SK-N-SH (cell line): ENCODE data around the gene POM121L2. TPM values are rescaled to one million over a fixed set of nuclear protein-coding genes. Genes with fewer than 3 reads are reported as not detected.

ENCODE experiments used
- CTCF ChIA-PET: fragments of 300-600, 350-600 bp; formaldehyde crosslinking; extraction: SDS; loops from one replicate; lab custom pipeline; 2021; lab: Yijun Ruan, JAX
- POLR2A ChIA-PET: fragments of 350-600 bp; sonication (Branson Sonifier 250); formaldehyde crosslinking; extraction: SDS; loops from one replicate; lab custom pipeline; 2020; ENCODE audit warnings: antibody characterized with exemption, inconsistent platforms; lab: Yijun Ruan, JAX
- DNase-seq: peaks from one replicate; pipeline ENCODE4 v3.0.0; 2012
- H2AFZ ChIP-seq: fragments of 200-600 bp; sonication (generic); 2 replicates; pipeline ENCODE4 v1.8.1; 2016; ENCODE audit warnings: antibody characterized with exemption, mild to moderate bottlenecking, low read depth
- H3F3A ChIP-seq: fragments of 200-600 bp; sonication (generic); replicated peaks from 2 replicates; pipeline ENCODE3; 2016; ENCODE audit warnings: antibody characterized with exemption, mild to moderate bottlenecking; ENCODE audit not compliant: insufficient read depth
- H3K27ac ChIP-seq, 2 experiments: fragments of 200-500 bp in 1 of 2; fragments of 200-600 bp in 1 of 2; sonication (Bioruptor generic) in 1 of 2; sonication (generic), shearing (Covaris generic) in 1 of 2; 2 replicates each; pipeline versions ENCODE4 v1.5.1 to v1.6.1; 2014 to 2016; ENCODE audit warnings: low read depth in 2 of 2, inconsistent platforms in 1 of 2, low read length in 1 of 2, mild to moderate bottlenecking in 1 of 2, mixed read lengths in 1 of 2
- H3K27me3 ChIP-seq: fragments of 200-600 bp; sonication (generic), shearing (Covaris generic); 2 replicates; pipeline ENCODE4 v1.6.1; 2016; ENCODE audit warnings: mixed run types; ENCODE audit not compliant: insufficient read depth
- H3K36me3 ChIP-seq, 2 experiments: fragments of 200-500 bp in 1 of 2; fragments of 200-600 bp in 1 of 2; sonication (Bioruptor generic) in 1 of 2; sonication (generic) in 1 of 2; replicated peaks in 1 of 2; 2 replicates each; pipeline versions ENCODE3 to v1.5.1; 2014 to 2016; ENCODE audit warnings: low read length in 1 of 2, mild to moderate bottlenecking in 1 of 2; ENCODE audit not compliant: insufficient read depth in 2 of 2, control insufficient read depth in 1 of 2
- H3K4me1 ChIP-seq, 2 experiments: fragments of 200-500 bp in 1 of 2; fragments of 200-600 bp in 1 of 2; sonication (Bioruptor generic) in 1 of 2; sonication (generic), shearing (Covaris generic) in 1 of 2; 2 replicates each; pipeline versions ENCODE4 v1.5.1 to v1.6.1; 2014 to 2016; ENCODE audit warnings: low read depth in 1 of 2, low read length in 1 of 2, mixed run types in 1 of 2; ENCODE audit not compliant: insufficient read depth in 2 of 2, control insufficient read depth in 1 of 2
- H3K4me2 ChIP-seq: fragments of 200-600 bp; sonication (generic), shearing (Covaris generic); 2 replicates; pipeline ENCODE4 v1.6.1; 2017; ENCODE audit warnings: mixed run types
- H3K4me3 ChIP-seq, 2 experiments: fragments of 200-500 bp in 1 of 2; fragments of 200-600 bp in 1 of 2; sonication (Bioruptor generic) in 1 of 2; sonication (generic), shearing (Covaris generic) in 1 of 2; 2 replicates each; pipeline versions ENCODE4 v1.5.1 to v1.8.1; 2014 to 2016; ENCODE audit warnings: low read depth in 2 of 2, inconsistent platforms in 1 of 2, low read length in 1 of 2, mild to moderate bottlenecking in 1 of 2, mixed read lengths in 1 of 2, moderate library complexity in 1 of 2
- H3K79me2 ChIP-seq: fragments of 200-600 bp; sonication (generic); 2 replicates; pipeline ENCODE4 v1.8.1; 2017; ENCODE audit warnings: mild to moderate bottlenecking; ENCODE audit not compliant: insufficient read depth
- H3K9ac ChIP-seq: fragments of 200-600 bp; sonication (generic); 2 replicates; pipeline ENCODE4 v1.6.1; 2017; ENCODE audit warnings: mixed run types
- H3K9me2 ChIP-seq: fragments of 200-600 bp; sonication (generic); 2 replicates; pipeline ENCODE4 v1.6.1; 2017; ENCODE audit warnings: mixed run types
- H3K9me3 ChIP-seq: fragments of 200-600 bp; sonication (generic); 2 replicates; pipeline ENCODE4 v1.6.1; 2017; ENCODE audit warnings: mixed run types, mild to moderate bottlenecking, moderate library complexity
- H4K20me1 ChIP-seq: fragments of 200-600 bp; sonication (generic); 2 replicates; pipeline ENCODE4 v1.6.1; 2017; ENCODE audit warnings: mild to moderate bottlenecking, mixed run types; ENCODE audit not compliant: insufficient read depth
- FOXJ3 ChIP-seq: sonication (generic); formaldehyde crosslinking; IDR thresholded peaks from 2 replicates; pipeline ENCODE4 v1.5.1; 2020; ENCODE audit warnings: mild to moderate bottlenecking, missing genetic modification reagents
- FOXM1 ChIP-seq: IDR thresholded peaks from 2 replicates; pipeline ENCODE4 v1.4.0; 2012; ENCODE audit warnings: low read depth, mild to moderate bottlenecking
- RAD21 ChIP-seq: IDR thresholded peaks from 2 replicates; pipeline ENCODE4 v1.6.1; 2012; ENCODE audit warnings: mild to moderate bottlenecking, low read length
- RCOR1 ChIP-seq: fragments of 150-350 bp; IDR thresholded peaks from 2 replicates; pipeline ENCODE4 v1.6.1; 2017; ENCODE audit warnings: antibody characterized with exemption, low read length
- RXRA ChIP-seq: IDR thresholded peaks from 2 replicates; pipeline ENCODE4 v1.4.0; 2012; ENCODE audit warnings: low read depth, mild to moderate bottlenecking, borderline replicate concordance
- SMC3 ChIP-seq: IDR thresholded peaks from 2 replicates; pipeline ENCODE4 v1.6.1; 2012; ENCODE audit warnings: low read depth, low read length, improper control_type of control experiment
- TAF1 ChIP-seq: IDR thresholded peaks from 2 replicates; pipeline ENCODE4 v1.6.1; 2012; ENCODE audit warnings: low read depth, mild to moderate bottlenecking, low read length, moderate library complexity, borderline replicate concordance
- TCF12 ChIP-seq: IDR thresholded peaks from 2 replicates; pipeline ENCODE4 v1.4.0; 2012
- YY1 ChIP-seq: IDR thresholded peaks from 2 replicates; pipeline ENCODE4 v1.4.0; 2012; ENCODE audit warnings: low read depth, mild to moderate bottlenecking
- WGBS: methylation state at CpG from one replicate; pipeline ENCODE4 v1.1.6; 2017; ENCODE audit warnings: low lambda C conversion rate; 5-methylcytosine and 5-hydroxymethylcytosine counted together
- polyA plus RNA-seq, 3 experiments: library from polyadenylated mRNA; depleted of rRNA; stranded (reverse); fragments of >200 nt; gene quantifications; 2 replicates each; pipeline ENCODE4 v1.2.3, GENCODE V29; 2012
- TF ChIP-seq, protein P1 (sequence below): IDR thresholded peaks from 2 replicates; pipeline ENCODE4 v1.4.0; 2012; ENCODE audit warnings: low read depth, borderline replicate concordance
- TF ChIP-seq, protein P2 (sequence below): IDR thresholded peaks from 2 replicates; pipeline ENCODE4 v1.4.0; 2012; ENCODE audit warnings: low read depth, borderline replicate concordance
- TF ChIP-seq, protein P3 (sequence below): IDR thresholded peaks from 2 replicates; pipeline ENCODE4; 2012
- TF ChIP-seq, protein P4 (sequence below): IDR thresholded peaks from 2 replicates; pipeline ENCODE4 v1.4.0; 2012; ENCODE audit warnings: low read depth
- TF ChIP-seq, protein P5 (sequence below): fragments of 150-350 bp; IDR thresholded peaks from 2 replicates; pipeline ENCODE4 v1.6.1; 2016; ENCODE audit warnings: mild to moderate bottlenecking, low read depth, low read length

The POM121L2 gene
- polyA plus RNA-seq, 1 of the 3 experiments (the other 2 are of a cell fraction) = not detected

DNA sequence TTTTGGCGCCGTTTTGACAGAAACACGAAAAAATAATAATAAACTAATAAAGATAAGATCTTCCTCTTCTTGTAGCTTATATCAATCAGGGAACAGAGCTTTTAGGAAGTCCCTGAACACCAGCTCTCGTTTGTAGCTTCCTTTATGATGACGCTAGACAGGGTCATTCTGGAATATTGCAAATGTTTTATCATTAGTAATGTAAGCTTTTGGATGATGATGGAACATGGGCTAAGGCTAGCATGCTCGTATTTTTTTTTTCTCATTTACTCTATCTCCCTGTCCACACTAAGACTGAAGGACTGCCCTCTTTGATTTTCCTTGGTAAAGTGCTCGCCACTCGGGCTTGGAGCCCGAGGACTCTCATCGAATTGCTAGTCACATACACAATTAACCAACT lies 22.1 kb upstream of the POM121L2 start:
- Histone ChIP-seq H3K4me1 (peaks cover 0 to 3% of the 10 kb centered on the region in 2 experiments; a peak in 1 of 4 replicates), H3K9me2 (no peaks in the 10 kb centered on the region)
- TF ChIP-seq FOXJ3 (CRISPR knock-in tag) (no peak), RCOR1 (no peak), RXRA (no peak), TAF1 (no peak), FOXM1 (no peak), SMC3 (no peak), RAD21 (no peak), YY1 (no peak), TCF12 (no peak)
- TF ChIP-seq, protein P1, sequence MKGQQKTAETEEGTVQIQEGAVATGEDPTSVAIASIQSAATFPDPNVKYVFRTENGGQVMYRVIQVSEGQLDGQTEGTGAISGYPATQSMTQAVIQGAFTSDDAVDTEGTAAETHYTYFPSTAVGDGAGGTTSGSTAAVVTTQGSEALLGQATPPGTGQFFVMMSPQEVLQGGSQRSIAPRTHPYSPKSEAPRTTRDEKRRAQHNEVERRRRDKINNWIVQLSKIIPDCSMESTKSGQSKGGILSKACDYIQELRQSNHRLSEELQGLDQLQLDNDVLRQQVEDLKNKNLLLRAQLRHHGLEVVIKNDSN = no peak
- TF ChIP-seq, protein P2, sequence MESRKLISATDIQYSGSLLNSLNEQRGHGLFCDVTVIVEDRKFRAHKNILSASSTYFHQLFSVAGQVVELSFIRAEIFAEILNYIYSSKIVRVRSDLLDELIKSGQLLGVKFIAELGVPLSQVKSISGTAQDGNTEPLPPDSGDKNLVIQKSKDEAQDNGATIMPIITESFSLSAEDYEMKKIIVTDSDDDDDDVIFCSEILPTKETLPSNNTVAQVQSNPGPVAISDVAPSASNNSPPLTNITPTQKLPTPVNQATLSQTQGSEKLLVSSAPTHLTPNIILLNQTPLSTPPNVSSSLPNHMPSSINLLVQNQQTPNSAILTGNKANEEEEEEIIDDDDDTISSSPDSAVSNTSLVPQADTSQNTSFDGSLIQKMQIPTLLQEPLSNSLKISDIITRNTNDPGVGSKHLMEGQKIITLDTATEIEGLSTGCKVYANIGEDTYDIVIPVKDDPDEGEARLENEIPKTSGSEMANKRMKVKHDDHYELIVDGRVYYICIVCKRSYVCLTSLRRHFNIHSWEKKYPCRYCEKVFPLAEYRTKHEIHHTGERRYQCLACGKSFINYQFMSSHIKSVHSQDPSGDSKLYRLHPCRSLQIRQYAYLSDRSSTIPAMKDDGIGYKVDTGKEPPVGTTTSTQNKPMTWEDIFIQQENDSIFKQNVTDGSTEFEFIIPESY = no peak
- TF ChIP-seq, protein P3, sequence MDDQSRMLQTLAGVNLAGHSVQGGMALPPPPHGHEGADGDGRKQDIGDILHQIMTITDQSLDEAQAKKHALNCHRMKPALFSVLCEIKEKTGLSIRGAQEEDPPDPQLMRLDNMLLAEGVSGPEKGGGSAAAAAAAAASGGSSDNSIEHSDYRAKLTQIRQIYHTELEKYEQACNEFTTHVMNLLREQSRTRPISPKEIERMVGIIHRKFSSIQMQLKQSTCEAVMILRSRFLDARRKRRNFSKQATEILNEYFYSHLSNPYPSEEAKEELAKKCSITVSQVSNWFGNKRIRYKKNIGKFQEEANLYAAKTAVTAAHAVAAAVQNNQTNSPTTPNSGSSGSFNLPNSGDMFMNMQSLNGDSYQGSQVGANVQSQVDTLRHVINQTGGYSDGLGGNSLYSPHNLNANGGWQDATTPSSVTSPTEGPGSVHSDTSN = no peak
- TF ChIP-seq, protein P4, sequence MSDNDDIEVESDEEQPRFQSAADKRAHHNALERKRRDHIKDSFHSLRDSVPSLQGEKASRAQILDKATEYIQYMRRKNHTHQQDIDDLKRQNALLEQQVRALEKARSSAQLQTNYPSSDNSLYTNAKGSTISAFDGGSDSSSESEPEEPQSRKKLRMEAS = no peak
- TF ChIP-seq, protein P5, sequence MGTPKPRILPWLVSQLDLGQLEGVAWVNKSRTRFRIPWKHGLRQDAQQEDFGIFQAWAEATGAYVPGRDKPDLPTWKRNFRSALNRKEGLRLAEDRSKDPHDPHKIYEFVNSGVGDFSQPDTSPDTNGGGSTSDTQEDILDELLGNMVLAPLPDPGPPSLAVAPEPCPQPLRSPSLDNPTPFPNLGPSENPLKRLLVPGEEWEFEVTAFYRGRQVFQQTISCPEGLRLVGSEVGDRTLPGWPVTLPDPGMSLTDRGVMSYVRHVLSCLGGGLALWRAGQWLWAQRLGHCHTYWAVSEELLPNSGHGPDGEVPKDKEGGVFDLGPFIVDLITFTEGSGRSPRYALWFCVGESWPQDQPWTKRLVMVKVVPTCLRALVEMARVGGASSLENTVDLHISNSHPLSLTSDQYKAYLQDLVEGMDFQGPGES = no peak
- TF ChIP-seq, all 33 proteins: peak for 0
- H3K4me2 ChIP-seq = no peak overlapping the region
- H4K20me1 ChIP-seq = no peaks in the 10 kb centered on the region
- H3K36me3 ChIP-seq = no peaks in the 10 kb centered on the region
- no peak overlapping the region for H3K9ac ChIP-seq
- 68% methylated on average over 10 of the region's 10 CpGs for WGBS
- no peak overlapping the region for H3K4me3 ChIP-seq
- peaks cover 4% of the 10 kb centered on the region for H3F3A ChIP-seq
- no peaks in the 10 kb centered on the region for H3K9me3 ChIP-seq
- H3K27ac ChIP-seq = no peak overlapping the region
- CTCF ChIA-PET = no interaction called here
- no peak for DNase-seq
- POLR2A ChIA-PET = no interaction called here
- peaks cover 5% of the 10 kb centered on the region; the same call in 1 of the 2 replicates for H3K27me3 ChIP-seq
- H3K79me2 ChIP-seq = no peaks in the 10 kb centered on the region
- no peak overlapping the region for H2AFZ ChIP-seq
